Activated naive CD4-positive, alpha-beta T cell treated with anti-CD3 and anti-CD28 coated beads, Interleukin-2, amount 50 U/mL, for 16 hours (primary cell): ENCODE results near the gene MS4A6E.
"Not testable (repeated sequence)": the region's sequence is repeated elsewhere in the genome, so short reads cannot be mapped to it uniquely, and the experiment has no call there.

ENCODE experiments used
- DNase-seq: peaks from one replicate; pipeline ENCODE4 v3.0.0-alpha.2; 2020

Gene MS4A6E

DNA sequence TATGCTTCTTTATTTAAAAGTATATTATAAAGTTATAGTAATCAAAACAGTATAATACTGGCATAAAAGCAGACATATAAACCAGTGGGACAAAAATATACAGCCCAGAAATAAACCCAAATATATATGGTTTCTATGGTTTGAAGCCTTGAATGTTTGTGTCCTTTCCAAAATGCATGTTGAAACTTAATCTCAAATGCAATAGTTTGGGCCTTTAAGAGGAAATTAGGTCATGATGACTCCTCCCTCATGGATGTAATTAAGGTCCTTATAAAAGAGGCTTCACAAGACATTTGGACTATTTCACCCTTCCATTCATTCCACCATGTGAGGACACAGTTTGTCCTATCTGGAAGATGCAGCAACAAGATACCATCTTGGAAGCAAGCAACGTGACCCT, at the start of gene MS4A6E:
Gene MS4A6E, plus strand, starts transcription at position 301 of the 400 bp plus-strand sequence. CDS start 7,641 bp downstream, outside the sequence.
- DNase-seq = no peak

GRCh38 chr11:60280412-60280811, 46.6 kb upstream of the MS4A6E start, which contains the start of gene MS4A4A:
MS4A4A (plus strand) TSS chr11:60280666; CDS start chr11:60280676, 10 bp downstream.
- DNase-seq = no peak

GRCh38 chr11:60281485-60281884, 45.6 kb upstream of the MS4A6E start:
- no peak for DNase-seq

GRCh38 chr11:60282286-60282685, 44.8 kb upstream of the MS4A6E start:
- no peak for DNase-seq

- DNase-seq = not testable (repeated sequence)
Observed at GRCh38 chr11:60285411-60286126, 41.5 kb upstream of the MS4A6E start.

DNA sequence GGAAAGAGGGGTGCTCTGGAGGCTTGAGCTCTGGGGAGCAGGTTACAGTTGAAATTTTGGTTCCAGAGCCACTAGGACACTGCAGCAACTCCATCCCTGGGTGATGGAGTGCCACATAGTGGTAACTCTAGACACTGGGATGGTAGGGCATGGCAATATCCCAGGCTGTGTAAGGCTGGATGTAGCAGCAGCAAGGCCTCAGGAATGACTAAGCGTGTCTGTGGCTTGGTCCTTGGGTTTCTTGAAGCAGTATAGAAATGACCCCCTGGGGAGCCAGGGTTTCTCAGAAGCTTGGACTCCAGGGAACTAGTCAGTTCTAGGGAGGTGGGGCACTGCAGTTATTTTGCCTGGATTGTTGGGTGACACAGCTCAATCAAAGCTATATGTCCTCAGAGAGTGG, 38.5 kb upstream of the MS4A6E start:
- DNase-seq = no peak

GRCh38 chr11:60292145-60292544, 34.9 kb upstream of the MS4A6E start:
- DNase-seq = no peak

DNA sequence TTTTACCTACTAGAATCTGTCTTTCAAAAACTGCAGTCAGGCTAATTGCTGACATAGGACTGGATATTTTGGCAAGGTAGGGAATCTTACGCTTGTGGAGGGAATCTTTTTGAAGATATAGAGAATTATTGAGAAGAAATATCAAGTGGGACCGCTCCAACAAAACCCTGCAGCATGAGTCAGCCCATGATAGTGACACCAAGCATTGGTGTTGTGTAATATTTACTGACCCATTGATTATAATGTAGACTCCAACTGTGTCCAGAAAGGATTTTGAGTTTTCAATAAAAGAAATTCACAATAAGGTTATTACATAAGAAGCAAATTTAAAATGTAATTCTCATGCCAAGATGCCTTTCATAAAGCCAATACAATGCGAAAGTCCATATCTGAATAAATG, 25.9 kb upstream of the MS4A6E start:
- DNase-seq = no peak

DNA sequence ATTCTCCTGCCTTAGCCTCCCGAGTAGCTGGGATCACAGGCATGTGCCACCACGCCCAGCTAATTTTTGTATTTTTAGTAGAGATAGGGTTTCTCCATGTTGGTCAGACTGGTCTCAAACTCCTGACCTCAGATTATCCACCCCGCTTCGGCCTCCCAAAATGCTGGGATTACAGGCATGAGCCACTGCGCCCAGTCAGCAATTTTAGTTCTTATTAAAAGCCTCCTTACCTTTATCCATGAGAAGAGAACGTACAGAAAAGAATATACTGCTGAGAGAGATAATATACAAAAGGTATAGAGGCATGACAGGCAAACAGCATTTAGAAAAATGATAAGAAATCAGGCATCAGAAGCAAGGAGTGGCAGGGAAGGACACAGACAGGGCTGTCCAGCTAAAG, 25.2 kb upstream of the MS4A6E start:
- DNase-seq = not testable (repeated sequence)

- no peak for DNase-seq
Observed at GRCh38 chr11:60303661-60304060, 23.4 kb upstream of the MS4A6E start.

GRCh38 chr11:60305906-60306619, 21.0 kb upstream of the MS4A6E start:
- DNase-seq = no peak

DNA sequence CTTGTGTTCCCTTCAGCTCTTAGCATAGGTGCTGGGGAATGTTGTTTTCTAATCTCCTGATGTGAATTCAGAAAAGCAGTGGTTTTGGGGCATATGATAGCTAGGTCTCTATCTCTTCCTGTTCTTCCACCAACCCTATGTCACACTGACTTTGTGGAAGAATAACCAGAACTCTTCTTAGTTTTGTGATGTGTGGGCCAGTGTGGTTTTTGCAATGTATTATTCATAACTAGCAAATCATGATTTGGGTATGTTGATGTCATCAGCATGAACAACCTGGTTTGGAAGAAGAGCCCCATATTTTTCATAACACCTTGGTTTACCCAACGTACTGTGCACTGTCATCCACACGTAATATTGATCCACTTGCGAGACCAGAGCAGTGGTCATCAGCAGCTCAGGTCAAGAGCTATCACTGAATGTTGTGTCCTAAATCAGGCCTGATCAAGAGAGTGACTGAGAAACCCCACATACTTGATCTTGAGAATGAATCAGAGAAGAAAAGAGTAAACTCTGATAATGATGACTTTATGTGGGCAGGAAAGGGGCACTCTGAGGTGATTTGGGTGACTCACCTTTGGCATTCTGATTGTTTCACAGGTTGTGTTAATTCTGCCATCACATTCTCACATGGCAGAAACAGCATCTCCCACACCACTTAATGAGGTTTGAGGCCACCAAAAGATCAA, 19.4 kb upstream of the MS4A6E start:
- DNase-seq = no peak

DNA sequence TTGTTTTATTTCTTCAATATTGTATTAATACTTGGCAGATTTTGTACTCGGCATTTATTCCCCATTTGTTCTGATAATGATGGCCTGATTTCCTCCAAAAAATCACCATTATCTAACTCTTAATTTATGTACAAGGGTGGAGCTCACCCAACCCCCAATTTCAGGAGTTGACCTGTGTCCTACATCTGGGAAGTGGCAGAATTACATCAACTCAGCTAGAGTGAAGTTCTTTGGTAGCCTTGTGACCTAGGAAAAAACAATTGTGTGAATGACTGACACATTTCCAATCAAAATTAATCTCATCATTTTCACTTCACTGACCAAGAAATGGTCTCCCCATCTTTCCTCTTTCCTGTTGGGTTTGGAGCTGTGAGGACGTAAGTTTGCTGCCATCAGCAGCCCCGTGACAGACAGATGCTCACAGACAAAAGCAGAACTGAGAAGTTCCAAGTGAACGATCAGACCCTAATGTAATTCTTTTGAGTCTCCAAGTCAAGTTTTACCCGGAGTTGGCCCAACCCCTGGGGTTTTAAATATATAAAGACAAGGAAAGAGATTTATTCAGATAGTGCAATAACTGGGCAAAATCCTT, 16.6 kb upstream of the MS4A6E start:
- DNase-seq = no peak

- DNase-seq = no peak
Observed at GRCh38 chr11:60314635-60315321, 12.3 kb upstream of the MS4A6E start.

GRCh38 chr11:60315871-60316270, 11.2 kb upstream of the MS4A6E start:
- DNase-seq = no peak

DNA sequence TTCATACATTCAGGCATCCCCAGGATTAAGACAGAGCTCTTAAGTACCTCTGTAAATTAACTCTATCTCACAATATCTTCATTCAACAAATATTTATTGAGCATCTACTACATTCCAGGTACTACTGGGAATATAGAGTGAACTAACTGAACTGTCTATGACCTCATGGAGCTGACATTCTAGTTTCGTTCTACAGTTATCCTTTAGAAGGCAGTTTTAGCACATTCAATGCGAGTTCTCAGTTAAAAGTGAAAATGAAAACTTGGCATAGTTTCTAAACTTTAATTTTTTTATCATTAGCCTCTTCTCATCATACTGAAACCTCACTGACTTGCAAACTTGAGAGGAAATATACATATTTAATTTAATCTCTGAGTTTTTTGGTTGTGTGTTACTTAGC, 10.7 kb upstream of the MS4A6E start:
- no peak for DNase-seq

DNA sequence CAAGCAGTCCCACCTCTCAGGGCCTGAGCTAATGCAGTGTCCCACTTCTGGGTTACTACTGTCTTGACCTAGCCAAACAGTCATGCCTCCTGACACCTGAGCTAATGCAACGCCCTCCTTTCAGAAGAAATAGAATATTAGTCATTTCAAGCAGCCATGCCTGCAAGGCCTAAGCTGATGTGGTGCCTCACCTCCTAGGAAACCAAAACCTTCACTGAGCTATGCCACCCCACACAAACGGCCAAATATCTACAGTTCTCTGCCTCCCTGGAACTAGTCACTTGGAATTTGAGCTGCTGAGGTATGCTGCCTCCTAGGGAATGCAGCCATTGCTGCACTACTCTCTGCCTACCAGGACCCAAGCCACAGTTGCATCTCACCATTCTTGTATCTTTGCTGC, 8.3 kb upstream of the MS4A6E start:
- DNase-seq = no peak

GRCh38 chr11:60321051-60321450, 6.0 kb upstream of the MS4A6E start:
- no peak for DNase-seq

DNA sequence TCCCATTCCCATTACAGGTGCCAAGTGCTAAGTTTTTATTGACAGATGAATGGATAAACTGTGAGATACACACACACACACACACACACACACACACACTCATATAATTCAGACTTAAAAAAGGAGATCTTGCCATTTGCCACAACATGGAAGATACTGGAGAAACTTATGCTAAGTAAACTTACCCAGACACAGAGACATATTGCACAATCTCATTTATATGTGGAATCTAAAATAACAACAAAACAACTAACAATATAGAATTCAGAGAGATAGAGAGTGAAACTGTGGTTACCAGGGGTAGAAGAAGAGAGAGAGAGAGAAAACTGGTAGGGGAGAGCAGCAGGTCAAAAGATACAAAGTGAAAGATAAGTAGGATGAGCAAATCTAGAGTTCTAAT, 1.4 kb downstream of the MS4A6E start:
- DNase-seq = no peak

- no peak for DNase-seq
Observed at GRCh38 chr11:60332846-60333245, 5.8 kb downstream of the MS4A6E start.

DNA sequence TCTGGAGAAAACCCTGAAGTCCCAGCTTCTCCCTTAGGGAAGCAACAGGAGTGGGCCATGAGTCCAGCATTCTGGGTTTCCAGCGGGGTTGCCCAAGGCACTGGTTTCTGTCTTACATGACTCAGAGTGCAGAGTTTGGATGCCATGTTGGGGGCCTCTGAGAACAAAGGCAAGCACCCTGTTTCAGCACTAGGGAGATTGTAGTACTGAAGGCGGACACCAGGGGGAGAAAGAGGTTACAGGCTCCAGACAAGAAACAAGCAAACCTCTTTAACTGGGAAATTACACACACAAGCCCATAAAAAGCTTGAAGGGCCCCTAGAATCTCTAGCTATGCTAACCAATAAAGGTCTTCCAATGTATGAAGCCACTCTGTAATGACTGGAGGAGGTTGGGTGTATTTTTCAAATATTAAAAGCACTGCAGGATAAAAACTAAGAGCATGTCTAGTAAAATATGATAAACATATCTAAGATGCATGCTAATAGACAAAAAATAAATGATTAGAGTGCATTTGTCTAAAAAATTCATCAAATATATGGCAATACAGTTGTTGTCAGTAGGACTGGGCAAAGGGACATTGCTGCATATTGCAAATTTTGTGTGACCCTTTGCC, 7.1 kb downstream of the MS4A6E start:
- DNase-seq = peak; percentile 59

DNA sequence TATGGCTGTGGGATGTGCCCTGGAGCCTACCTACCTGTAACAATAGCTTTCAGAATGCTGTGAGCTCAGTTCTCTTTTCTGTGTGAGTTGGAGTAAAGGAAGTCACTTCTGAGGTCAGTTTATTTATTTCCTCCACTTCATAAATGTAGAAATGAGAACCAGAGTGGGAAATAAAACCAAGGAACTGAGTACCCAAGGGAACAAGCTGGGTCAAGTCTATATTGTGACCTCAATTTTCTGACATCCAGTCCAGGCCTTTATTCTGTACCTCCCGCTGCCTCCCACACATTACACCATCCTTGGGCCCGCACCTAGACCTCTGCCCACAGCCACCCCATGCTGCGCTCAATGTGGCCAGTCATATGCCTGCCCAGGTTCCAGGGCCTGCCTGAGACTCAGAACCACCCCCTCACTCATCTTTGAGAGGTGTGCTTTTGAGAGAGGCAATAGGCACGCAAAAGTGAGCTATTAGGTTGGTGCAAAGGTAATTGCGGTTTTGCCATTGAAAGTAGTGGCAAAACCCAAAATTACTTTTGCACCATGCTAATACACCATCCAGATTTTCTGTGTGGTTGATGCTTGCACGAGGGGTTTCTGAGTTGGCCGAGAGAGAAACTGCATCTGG, 9.8 kb downstream of the MS4A6E start:
- no peak for DNase-seq
